Measurements from ENCODE around the gene IL4.
"Not testable (repeated sequence)": the region's sequence is repeated elsewhere in the genome, so short reads cannot be mapped to it uniquely, and the experiment has no call there.

The IL4 gene

DNA sequence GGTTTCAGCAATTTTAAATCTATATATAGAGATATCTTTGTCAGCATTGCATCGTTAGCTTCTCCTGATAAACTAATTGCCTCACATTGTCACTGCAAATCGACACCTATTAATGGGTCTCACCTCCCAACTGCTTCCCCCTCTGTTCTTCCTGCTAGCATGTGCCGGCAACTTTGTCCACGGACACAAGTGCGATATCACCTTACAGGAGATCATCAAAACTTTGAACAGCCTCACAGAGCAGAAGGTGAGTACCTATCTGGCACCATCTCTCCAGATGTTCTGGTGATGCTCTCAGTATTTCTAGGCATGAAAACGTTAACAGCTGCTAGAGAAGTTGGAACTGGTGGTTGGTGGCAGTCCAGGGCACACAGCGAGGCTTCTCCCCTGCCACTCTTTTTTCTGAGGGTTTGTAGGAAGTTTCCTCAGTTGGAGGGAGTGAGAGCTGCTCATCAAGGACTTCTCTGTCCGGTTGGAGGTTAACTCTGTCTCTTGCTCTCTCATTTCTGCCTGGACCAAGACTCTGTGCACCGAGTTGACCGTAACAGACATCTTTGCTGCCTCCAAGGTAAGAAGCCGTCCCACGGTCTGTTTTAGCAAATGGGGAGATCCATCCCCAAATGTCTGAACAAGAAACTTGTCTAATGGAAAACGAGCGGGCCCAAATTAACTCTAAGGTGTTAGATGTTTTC lies at the start of gene IL4:
Gene IL4, plus strand, starts transcription at position 51 of the 692 bp plus-strand sequence. Its CDS starts 62 bp downstream, at position 113.
- no peak within 1 kb of the TSS for H3K27ac ChIP-seq
- no peak for TF ChIP-seq ZFX (IDR thresholded peaks at IDR 0.05; ENCODE audit: borderline replicate concordance)
- TF ChIP-seq, protein P1, sequence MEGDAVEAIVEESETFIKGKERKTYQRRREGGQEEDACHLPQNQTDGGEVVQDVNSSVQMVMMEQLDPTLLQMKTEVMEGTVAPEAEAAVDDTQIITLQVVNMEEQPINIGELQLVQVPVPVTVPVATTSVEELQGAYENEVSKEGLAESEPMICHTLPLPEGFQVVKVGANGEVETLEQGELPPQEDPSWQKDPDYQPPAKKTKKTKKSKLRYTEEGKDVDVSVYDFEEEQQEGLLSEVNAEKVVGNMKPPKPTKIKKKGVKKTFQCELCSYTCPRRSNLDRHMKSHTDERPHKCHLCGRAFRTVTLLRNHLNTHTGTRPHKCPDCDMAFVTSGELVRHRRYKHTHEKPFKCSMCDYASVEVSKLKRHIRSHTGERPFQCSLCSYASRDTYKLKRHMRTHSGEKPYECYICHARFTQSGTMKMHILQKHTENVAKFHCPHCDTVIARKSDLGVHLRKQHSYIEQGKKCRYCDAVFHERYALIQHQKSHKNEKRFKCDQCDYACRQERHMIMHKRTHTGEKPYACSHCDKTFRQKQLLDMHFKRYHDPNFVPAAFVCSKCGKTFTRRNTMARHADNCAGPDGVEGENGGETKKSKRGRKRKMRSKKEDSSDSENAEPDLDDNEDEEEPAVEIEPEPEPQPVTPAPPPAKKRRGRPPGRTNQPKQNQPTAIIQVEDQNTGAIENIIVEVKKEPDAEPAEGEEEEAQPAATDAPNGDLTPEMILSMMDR (IDR thresholded peaks at IDR 0.05), result no peak

DNA sequence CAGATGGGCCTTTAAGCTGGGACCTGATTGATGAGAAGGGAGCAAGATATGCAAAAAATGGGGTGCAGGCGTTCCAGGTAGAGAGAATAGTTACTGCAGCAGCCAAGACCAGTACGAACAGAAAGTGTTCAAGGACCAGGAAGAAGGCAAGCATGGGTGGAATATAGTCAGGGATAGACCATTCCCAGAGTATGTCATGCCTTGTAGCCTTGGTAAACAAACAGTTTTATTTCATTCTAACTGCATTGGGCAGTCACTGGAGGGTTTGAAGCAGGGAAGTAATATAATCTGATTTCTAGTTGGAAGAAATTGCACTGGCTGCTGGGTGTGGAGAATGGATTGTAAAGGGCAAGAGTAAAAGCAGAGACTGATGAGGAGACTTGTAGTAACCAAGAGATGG lies 46.3 kb upstream of the IL4 start:
- no peak for TF ChIP-seq ZFX (IDR thresholded peaks at IDR 0.05; ENCODE audit: borderline replicate concordance)

DNA sequence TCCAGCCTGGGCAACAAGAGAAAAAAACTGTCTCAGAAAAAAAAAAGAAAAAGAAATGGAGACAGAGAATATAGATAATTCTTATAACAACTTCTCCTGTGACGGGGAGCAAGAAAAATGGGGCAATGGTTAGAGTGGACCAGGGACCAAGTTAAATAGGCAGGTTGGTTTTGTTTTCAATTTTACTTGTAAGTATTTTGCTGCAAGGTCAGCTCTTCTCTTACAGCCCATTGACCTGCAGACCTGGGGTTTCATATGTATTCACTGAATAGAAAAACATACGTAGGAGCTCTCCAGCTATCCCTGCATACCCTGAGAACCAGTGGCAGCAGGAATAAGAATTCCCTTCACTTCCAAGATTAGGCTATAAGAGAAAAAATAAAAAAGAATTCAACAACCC lies 45.0 kb upstream of the IL4 start:
- TF ChIP-seq, protein P1 (IDR thresholded peaks at IDR 0.05), result no peak
- TF ChIP-seq ZFX (IDR thresholded peaks at IDR 0.05; ENCODE audit: borderline replicate concordance), result no peak
- H3K27ac ChIP-seq, result no peak overlapping the region

More for the DNA sequence above, 46.3 kb upstream of the IL4 start:
- no peak overlapping the region for H3K27ac ChIP-seq

DNA sequence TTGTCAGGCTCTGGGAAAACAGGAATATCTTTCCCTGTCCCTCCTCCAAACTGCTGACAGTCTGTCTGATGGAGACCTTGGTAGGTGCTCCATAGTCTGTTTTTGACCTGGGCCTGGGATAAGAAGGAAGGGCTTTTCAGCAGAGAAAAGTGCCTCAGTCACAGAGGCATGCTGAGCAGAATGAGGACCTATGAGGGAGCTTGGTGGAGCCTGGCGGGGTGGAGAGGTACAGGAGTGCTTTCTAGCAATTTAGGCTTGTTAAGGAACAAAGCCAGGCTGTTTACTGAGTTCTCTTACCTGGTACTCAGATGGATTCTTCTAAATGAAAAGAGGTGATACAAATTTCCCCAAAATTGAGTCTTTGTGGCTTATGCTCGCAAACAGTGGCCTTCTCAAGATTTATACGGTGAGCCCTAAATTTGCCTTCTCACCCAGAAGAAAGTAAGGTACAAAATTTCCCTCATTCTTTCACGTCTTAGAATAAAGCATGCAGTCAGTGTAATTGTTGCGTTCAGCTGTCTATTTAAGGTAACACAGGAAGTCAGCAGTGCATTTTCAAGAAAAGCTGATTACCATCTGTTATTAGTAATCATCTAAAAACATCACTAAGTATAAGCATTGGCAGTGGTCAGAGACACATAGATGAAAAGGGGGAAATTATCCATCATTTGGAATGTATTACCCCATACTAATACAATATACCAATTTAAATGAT lies 44.4 kb upstream of the IL4 start:
- no peak overlapping the region for H3K27ac ChIP-seq
- TF ChIP-seq, protein P1 (IDR thresholded peaks at IDR 0.05), result no peak
- no peak for TF ChIP-seq ZFX (IDR thresholded peaks at IDR 0.05; ENCODE audit: borderline replicate concordance)

DNA sequence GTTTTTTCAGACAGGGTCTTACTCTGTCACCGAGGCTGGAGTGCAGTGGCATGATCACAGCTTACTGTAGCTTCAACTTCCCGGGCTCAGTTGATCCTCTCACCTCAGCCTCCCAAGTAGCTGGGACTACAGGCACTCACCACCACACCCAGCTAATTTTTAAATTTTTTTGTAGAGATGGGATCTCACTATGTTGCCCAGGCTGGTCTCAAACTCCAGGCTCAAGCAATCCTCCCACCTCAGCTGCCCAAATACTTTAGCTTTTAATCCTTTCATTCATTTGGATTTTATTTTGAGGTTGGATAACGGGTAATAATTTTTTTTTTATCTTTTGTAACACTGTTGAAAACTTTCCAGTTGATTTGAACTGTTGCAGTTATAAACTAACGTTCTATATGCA lies 40.2 kb upstream of the IL4 start:
- not testable (repeated sequence) for H3K27ac ChIP-seq

DNA sequence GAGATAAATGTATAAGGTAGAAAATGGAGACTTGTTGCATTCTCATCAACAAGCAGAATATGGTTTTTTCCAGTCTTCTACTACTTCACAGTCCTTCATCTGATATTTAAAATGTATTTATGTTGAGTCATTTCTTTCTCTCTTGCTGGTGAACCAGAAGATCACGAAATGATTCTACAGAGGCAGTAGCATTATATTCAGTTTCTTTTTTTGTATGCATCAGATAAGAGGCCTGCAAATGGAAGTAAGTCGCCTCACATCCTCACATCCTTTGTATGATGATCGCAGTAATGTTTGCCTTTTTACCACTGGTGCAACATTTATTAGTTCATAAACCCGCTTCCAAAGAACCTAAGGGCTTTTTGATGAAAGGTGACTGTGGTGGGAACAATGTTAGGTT lies 37.9 kb upstream of the IL4 start:
- H3K27ac ChIP-seq, result no peak overlapping the region
- TF ChIP-seq, protein P1 (IDR thresholded peaks at IDR 0.05), result no peak
- TF ChIP-seq ZFX (IDR thresholded peaks at IDR 0.05; ENCODE audit: borderline replicate concordance), result no peak

DNA sequence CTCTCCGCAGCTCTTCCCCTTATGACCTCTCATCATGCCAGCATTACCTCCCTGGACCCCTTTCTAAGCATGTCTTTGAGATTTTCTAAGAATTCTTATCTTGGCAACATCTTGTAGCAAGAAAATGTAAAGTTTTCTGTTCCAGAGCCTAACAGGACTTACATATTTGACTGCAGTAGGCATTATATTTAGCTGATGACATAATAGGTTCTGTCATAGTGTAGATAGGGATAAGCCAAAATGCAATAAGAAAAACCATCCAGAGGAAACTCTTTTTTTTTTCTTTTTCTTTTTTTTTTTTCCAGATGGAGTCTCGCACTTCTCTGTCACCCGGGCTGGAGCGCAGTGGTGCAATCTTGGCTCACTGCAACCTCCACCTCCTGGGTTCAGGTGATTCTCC lies 36.5 kb upstream of the IL4 start:
- TF ChIP-seq ZFX (IDR thresholded peaks at IDR 0.05; ENCODE audit: borderline replicate concordance), result no peak
- TF ChIP-seq, protein P1 (IDR thresholded peaks at IDR 0.05), result no peak
- no peak overlapping the region for H3K27ac ChIP-seq

DNA sequence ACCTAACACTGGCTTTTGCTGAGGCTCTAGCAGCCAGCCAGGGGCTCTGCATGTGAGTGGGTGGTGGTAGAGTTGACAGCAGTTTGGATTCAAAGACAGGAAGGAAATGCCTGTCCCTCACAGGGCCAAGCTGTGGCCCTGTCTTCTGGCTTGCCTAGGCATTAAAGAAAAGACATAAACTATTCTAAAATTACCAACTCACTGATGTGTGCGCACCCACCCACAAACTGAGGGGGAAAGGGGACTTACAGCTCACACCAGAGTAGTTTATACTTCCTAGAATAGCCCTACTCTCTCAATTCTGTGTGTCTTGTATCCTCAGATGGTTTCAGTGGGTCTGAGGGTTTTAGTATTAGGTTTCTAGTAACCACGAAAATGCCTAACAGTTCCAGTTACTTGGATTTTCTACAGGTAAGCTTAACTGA lies 34.1 kb upstream of the IL4 start:
- H3K27ac ChIP-seq, result no peak overlapping the region
- TF ChIP-seq, protein P1 (IDR thresholded peaks at IDR 0.05), result no peak
- TF ChIP-seq ZFX (IDR thresholded peaks at IDR 0.05; ENCODE audit: borderline replicate concordance), result no peak

All from 22Rv1 (cell line).